Measurements from ENCODE around the gene GPR62.
"Not testable (repeated sequence)": the region's sequence is repeated elsewhere in the genome, so short reads cannot be mapped to it uniquely, and the experiment has no call there.

Gene GPR62, protein sequence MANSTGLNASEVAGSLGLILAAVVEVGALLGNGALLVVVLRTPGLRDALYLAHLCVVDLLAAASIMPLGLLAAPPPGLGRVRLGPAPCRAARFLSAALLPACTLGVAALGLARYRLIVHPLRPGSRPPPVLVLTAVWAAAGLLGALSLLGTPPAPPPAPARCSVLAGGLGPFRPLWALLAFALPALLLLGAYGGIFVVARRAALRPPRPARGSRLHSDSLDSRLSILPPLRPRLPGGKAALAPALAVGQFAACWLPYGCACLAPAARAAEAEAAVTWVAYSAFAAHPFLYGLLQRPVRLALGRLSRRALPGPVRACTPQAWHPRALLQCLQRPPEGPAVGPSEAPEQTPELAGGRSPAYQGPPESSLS

DNA sequence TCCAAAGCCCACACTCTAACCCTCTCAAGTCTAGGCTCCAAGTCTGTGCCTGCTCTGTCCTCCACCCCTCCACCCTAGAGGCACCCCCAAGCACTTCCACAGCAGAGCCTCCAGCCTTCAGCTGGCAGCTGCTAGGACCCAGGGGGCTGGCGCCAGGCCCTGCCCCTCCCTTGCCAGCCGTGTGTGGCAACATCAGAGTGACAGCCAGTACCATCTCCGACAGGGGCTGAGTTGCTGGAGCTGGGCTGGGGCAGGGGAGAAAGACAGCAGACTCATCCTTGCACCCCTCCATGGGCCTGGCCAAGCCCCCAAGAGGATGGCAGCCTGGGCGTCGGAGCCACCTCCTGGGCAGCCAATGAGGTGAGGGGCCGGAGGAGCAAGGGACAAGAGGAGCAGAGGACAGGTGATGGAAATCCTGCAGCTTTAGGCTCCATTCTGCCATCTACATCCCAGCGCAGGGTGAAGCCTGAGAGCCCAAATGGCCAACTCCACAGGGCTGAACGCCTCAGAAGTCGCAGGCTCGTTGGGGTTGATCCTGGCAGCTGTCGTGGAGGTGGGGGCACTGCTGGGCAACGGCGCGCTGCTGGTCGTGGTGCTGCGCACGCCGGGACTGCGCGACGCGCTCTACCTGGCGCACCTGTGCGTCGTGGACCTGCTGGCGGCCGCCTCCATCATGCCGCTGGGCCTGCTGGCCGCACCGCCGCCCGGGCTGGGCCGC is at the start of gene GPR62:
Gene GPR62 (plus strand): TSS at position 207 of the 718 bp plus-strand sequence. CDS start 272 bp downstream, at position 479.
- DNase-seq (ENCODE audit: low spot score) = no peak

DNA sequence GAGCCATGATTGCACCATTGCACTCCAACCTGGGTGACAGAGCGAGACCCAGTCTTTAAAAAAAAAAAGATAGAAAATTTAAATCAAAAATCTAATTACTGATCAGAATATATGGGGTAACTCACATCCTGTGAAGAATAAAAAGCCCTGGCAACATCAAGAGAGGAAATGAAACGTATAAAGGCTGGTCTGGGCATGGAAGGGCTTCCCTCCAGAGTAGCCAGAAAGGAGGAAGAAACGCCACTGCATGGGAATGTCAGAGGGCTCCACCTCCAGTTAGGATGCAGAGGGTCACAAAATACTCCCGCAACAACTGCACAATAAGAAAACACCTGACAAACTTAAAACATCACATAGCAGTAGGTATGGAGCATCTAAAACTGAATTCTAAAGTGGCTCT is 47.2 kb upstream of the GPR62 start:
- no peak for DNase-seq (ENCODE audit: low spot score)

DNA sequence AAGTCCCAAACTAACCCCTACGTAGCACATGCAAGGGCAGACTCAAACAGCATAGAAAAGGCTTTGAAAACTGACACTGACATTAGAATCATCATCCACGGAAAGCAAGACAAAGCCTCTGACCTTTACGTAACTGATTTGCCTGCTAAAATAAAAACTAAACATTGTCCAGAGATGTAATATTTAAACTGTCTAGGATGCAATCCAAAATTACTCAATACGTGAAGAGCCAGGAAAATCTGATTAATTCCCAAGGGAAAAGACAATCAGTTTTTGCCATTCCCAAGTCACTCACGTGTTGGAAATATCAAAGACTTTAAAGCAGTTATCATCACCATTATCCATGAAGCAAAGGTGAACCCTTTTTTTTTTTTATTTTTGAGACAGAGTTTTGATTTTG is 38.8 kb upstream of the GPR62 start:
- no peak for DNase-seq (ENCODE audit: low spot score)

DNA sequence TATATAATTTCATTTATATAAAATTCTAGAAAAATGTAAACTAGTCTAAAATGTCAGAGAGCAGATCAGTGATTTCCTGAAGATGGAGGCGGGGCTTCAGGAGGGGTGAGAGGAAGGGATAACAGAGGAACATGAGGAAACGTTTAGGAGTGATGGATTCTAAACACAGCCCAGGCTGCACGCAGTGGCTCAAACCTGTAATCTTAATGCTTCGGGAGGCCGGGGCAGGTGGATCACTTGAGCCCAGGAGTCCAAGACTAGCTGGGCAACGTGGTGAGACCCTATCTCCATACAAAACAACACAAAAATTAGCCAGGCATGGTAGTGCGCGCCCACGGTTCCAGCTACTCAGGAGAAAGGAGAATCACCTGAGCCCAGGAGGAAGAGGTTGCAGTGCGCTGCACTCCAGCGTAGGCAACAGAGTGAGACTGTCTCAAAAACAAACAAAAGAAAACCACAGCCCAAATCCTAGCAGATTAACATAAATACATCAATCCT is 34.1 kb upstream of the GPR62 start:
- DNase-seq (ENCODE audit: low spot score) = no peak

DNA sequence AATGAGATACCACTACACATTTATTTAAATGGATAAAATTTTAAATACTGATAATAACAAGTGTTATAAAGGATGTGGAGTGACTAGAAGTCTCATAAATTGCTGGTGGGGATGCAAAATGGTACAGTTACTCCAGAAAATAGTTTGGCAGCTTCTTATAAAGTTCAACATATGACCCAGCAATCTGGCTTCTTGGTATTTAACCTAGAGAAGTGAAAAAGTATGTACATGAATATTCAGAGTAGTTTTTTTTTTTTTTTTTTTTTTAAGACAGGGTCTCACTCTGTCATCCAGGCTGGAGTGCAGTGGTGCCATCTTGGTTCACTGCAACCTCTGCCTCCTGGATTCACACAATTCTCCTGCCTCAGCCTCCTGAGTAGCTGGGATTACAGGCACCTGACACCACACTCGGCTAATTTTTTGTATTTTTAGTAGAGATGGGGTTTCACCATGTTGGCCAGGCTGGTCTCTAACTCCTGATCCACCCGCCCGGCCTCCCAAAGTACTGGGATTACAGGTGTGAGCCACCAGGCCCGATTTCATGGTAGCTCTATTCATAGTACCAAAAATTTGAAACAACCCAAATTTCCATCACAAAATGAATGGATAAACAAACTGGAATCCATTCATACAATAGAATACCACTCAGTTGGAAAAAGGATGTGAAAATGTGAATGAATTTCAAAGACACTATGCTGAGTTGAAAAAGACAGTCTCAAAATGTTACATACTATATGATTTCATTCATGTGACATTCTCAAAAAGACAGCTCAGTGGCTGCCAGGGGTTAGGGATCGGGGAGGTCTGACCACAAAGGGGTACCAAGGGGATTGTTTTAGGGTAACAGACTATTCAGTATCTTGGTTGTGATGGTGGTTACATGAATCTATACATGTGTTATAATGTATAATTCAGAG is 27.9 kb upstream of the GPR62 start:
- no peak for DNase-seq (ENCODE audit: low spot score)

DNA sequence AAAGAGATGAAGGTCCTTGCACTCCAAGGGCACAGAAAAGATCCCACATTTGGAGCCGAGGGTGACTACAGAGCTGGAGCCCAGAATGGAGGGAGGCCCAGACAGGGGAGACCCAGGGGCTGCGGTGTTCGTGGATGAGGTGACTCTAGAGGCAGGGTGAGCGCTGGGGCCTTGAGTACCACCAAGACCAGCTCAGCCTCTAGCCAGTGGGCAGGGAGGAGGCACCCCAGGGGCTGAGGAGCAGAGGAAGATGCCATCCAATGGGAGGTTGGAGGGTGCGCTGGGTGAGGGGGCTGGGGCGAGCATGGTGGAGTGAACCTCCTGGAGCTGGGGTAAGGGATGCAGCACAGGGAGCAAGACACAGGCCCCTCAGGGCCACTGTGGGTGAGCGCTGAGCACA is 26.7 kb upstream of the GPR62 start:
- no peak for DNase-seq (ENCODE audit: low spot score)

DNA sequence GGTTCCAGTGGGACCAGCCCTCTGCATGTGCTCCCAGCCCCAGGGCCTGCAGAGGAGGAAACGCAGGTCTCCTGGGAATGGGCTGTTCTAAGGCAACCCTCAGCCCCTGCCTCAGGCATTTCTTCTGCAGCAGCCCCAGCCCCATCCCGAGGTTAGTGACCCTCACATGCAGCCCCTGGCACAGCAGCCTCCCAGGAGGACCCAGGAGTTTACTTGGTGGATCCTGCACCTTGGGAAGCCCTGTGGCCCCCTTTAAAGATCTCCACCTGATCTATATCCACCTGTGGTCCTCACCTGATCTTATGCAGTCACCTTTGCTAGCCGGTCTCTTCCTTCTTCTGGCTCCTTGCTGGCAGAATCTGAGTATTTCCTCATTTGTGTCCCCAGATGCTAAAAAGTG is 26.2 kb upstream of the GPR62 start:
- not testable (repeated sequence) for DNase-seq (ENCODE audit: low spot score)

DNA sequence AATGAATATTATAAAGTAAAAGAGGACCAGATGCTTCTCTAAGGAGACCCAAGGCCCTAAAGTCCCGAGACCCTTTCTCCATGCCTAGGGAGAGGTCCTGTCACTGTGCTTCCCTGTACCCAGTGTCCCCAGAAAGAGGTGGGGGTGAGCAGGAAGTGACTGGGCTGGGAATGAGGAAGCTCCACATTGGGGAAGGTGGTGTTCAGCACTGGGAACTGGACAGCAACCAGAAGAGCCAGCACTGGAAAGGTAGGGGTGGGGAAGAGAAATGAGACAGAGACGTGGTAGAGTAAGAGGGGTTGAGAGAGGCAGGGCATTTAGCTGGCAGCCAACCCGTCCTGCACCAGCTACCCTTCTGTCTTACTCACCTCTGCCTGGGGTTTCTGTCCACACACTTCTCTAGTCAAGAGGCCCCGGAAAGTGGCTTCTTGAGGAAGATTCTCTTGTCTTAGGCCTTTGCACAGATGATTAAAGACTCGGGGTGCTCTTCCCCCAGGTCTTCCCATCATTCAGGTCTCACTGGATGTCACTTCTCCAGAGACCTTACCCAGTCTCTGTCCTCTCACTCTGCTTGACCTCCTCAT is 25.7 kb upstream of the GPR62 start:
- no peak for DNase-seq (ENCODE audit: low spot score)

DNA sequence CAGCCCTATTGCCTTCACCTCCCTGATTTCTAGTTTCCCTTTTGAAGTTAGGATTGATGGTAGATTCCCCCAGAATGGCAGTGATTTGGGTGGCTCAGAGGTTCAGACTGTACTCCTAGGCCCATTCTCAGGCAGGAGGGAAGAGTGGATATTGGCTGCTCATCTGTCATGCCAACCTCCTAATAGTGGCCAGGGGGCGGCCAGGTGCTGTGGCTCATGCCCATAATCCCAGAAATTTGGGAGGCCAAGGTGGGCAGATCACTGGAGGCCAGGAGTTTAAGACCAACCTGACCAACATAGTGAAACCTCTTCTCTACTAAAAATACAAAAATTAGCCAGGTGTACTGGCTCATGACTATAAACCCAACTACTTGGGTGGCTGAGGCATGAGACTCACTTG is 24.7 kb upstream of the GPR62 start:
- DNase-seq (ENCODE audit: low spot score) = no peak

DNA sequence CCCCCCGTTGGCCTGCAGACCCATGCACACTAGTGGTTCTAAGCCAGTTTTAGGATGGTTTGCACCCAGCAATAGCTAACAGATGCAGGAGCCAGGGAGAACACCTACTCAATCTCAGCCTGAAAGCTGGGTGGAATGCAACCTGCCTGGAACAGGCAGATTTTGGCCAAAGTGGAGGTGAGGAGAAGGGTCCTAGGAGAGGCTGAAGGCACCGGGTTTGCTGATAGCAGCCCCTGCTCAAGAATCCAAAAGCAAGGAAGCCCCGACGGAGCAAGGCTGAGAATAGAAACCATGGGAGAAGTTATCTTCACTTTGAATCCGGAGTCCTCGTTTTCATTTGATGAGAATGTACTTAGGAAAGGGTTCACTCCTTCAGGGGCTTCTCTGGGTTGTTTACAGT is 23.4 kb upstream of the GPR62 start:
- DNase-seq (ENCODE audit: low spot score) = no peak

DNA sequence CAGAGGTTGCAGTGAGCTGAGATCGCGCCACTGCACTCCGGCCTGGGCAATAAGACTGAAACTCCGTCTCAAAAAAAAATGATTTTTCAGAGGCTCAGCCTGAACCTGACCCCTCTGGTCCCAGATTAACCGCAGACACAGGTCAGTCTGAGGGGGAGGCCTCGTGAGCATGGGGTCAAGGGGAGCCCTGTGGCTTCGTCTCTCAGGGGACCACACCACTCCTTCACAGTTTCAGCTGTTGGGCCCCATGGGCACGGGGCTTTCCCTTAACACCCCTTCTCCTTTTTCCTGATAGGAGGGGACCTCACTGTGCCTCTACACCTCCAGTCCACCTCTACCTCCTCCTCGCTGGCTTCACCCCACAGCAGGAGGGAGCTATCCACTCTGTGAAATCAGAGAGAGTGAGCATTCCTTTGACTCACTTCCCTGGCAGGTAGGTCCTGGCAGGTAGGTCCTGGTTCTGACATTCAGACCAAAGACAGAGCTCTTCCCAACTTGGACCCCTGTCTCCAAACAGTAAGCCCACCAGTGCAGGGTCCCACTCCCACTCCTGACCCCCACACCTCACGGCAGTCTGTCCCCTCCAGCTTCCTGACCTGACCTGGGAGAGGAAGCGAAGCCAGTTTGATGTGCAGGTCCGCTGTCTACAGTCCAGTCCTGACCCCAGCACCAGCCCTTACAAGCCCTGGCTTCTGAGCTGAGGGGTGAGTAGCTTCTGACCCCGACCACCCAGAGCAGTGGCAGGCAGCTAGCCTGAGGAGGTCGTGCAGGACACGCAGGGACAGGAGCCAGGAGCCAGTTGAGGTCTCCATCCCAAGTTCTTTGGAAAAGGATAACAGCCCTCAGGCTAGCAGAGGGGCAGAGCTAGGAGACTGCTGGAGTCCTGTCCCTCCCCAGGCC is 22.5 kb upstream of the GPR62 start:
- DNase-seq (ENCODE audit: low spot score) = no peak

DNA sequence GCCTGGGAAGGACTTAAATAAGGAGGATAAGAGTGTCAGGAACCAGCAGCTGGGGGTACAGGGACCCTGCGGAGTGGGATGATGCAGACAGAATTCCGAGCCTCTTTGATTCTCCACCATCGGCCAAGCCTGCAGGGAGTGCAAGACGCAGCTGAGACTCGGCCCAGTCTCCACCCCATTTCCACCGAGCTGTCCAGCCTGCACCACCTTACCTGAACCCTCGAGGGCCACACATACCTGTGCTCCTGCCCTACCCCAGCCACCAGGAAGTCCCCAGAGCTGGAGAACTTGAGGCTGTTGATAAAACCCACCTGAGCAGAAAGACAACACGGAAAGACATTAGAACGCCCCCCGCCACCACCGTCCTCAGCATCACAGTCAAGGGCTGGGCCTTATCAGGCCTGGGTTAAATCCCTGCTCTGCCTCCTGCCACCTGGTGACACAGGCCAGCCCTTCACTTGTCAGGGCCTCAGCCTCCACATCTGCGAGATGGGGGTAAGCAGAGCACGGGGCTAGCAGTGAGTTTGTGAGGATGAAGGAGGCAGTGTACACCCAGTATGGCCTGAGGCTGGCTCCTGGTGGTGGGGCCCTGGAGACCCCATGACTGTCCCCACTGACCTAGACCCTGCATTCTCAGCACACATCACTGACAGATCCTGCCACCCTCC is 21.6 kb upstream of the GPR62 start:
- no peak for DNase-seq (ENCODE audit: low spot score)

DNA sequence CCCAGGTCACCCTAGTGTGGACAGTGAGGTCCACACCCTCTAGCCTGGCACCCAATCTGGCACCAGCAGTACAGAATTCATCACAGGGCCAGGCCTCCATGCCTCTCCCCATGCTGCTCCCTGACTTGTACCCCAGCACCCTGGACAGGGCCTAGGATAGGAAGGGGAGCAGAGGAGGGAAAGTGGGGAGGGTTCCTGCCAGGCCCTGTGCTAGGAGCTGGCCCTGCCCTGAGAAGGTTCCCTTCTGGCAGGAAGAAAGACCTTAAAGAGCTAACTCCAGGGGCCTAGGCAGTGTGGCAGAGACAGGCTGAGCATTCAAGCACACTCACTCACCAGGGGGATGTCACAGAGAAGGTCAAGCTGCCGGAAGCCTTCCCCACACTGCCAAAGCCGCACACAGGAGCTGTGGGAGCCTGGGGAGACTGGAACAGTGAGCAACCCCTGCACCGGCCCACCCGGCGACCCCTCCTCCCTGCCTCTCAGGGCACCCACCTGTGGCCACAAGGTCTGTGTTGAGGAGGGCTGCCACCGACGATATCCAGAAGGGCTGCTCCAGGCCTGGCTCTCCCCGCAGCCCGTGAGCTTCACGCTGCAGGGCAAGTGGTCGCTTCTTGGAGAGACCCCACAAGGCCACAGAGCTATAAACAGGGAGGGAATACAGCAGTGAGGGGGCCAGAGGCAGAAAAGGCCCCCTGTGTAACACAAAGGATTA is 20.9 kb upstream of the GPR62 start:
- DNase-seq (ENCODE audit: low spot score) = no peak

DNA sequence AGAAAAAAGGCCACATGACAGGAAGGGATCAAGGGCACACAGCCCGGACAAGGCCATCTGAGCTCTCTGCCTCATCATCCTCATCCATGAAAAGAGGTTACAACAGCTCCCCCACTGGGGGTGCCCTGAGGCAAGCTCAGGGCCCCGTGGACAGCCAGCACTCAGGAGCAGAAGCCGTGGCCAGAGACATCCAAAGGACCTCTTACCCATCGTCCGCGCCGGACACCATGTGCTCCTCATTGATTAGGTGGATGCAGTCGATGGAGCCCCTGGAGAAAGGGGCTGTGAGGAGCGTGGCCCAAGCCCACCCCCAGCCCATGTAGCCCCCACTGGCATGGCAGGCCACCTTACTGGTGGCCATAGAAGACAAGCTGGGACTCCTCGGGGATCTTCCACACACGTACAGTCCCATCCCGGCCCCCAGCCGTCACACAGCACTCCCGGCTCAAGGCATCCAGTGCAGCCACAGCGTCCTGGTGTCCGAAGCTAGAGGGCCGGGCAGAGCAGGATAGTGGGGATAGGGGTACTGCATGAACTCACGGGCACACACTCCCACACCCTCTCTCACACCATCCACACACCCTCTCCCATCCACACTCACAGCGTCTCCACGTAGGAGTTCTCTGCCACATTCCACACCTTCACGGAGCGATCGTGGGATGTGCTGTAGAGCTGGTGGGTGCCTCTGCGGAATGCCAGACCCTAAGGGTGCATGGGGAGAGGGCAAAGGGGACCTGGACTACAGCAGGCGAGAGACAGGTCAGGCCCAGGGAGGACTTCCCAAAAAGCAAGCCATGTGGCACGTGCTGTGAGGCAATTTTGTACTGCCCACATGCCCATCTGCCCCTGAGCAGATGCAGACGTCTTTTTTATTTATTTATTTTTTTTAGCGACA is 19.9 kb upstream of the GPR62 start:
- DNase-seq (ENCODE audit: low spot score) = no peak

DNA sequence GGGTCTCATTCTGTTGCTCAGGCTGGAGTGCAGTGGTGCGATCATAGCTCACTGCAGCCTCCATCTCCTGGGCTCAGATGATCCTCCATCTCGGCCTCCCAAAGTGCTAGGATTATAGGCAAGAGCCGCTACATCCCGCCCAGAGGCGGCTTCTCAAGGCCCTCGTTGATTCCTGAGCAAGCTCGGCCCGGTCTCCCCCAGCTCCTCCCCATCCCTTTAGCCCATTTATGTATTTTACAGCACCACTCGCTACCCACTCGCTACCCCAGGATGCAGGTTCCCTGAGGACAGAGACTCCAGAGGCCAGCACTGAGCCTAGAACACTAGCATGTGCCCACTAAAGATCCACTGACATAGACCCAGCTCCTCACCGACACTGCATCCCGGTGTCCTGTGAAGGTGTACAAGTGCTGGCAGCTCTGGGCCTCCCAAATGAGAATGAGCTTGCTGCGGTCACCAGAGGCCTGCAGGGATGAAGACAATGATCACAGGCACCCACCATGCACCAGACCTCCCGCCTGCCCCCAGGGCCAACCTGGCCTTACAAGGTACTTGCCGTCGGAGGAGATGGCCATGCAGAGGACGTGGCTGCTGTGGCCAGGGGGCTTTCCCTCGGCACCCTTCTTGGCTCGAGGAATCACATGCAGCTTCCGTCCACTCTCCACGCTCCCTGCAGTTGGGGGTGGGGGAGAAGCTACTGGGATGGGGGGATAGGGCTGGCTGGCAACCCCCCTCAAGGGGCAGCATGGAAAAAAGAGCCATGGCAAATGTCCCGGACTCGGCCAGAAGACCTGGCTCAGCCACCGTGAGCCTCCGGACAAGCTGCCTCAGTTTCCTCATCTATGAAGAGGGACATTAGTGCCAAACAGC is 19.1 kb upstream of the GPR62 start:
- DNase-seq (ENCODE audit: low spot score) = no peak

DNA sequence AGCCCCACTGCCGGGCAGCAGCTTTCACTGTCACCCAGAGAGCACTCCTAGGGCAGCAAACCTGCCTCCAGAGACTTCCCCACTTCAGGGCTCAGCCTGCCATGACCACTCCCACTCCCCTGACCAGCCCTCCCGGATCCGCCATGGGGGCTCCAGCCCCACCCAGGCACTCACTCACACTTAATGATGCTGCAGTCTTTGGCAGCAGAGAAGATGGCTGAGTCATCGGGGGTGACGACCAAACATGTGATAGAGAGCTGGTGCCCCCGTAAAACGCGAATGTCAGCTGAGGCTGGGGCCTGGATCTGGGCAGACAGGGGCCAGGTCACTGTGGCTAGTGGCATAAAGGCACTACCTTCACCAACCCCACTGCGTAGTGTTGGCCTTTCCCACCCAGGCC is 18.2 kb upstream of the GPR62 start:
- DNase-seq (ENCODE audit: low spot score) = no peak

DNA sequence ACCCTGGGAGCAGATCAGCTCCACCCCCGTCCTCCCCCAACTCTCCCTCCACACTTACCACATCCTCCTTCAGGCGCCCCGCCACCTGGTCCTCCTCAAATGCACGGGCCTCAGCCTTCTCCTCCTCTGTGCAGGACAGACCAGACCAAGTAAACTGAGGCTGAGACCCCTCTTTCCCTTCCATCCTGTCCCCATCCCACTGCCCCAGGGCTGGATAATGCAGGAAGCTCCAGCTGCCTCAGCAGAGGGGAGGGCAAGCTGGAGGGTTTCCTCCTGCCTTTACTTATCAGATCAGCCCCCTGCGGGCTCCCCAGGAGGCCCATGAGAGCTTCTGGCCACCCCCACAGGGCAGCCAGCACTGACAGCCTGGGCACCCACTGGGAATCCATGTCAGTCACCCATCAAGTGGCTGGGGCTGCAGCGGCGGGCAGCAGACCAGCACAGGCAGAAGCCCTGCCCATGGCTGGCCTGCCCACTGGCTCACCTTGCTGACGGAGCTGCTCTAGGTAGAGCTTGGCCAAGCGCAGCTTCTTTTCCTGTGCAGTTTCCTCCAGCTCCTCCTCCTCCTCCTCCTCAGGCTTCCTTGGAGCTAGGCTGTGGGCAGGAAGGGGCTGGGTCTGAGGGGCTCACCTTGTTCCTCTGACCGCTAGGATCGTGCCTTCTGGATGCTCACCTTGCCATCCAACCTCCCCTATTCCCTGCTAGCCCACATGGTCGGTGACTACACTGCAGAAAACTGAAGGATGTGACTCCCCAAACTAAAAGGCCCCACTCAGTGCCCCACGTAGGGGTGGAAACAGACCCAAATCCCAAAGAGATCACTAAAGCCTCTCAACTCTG is 17.4 kb upstream of the GPR62 start:
- no peak for DNase-seq (ENCODE audit: low spot score)
